GM12891 (cell line): ENCODE data around the gene TRIP12.

Experiments used
- PAX5 ChIP-seq: IDR thresholded peaks from 2 replicates; pipeline ENCODE4 v1.6.1; 2011; ENCODE audit warnings: low read length, moderate library complexity, mild to moderate bottlenecking; ENCODE audit not compliant: insufficient read depth, severe bottlenecking
- POLR2A ChIP-seq: IDR thresholded peaks from 2 replicates; pipeline ENCODE4 v1.6.1; 2011; ENCODE audit warnings: low read depth, low read length, control low read depth
- POLR2AphosphoS5 ChIP-seq: IDR thresholded peaks from 2 replicates; pipeline ENCODE4 v1.6.1; 2011; ENCODE audit warnings: low read depth, low read length, control low read depth
- POU2F2 ChIP-seq: IDR thresholded peaks from 2 replicates; pipeline ENCODE4 v1.6.1; 2011; ENCODE audit warnings: low read depth, mild to moderate bottlenecking, control low read depth, low read length, moderate library complexity
- SPI1 ChIP-seq: IDR thresholded peaks from 2 replicates; pipeline ENCODE4 v1.6.1; 2011; ENCODE audit warnings: low read depth, low read length, control low read depth
- TAF1 ChIP-seq: IDR thresholded peaks from 2 replicates; pipeline ENCODE4 v1.6.1; 2011; ENCODE audit warnings: low read depth, low read length, control low read depth

GRCh38 chr2:229945975-229946374 is 24.2 kb upstream of the TRIP12 start:
- TF ChIP-seq POLR2A = no peak
- no peak for TF ChIP-seq TAF1
- no peak for TF ChIP-seq POLR2AphosphoS5
- no peak for TF ChIP-seq SPI1
- TF ChIP-seq PAX5 = no peak
- no peak for TF ChIP-seq POU2F2
